GM10847 (cell line): ENCODE results near the gene AP3M1.

Experiments
- POLR2A ChIP-seq: IDR thresholded peaks from 2 replicates; pipeline ENCODE4 v1.6.1; 2011; ENCODE audit not compliant: insufficient read length; ENCODE audit errors: extremely low read depth

Gene AP3M1

DNA sequence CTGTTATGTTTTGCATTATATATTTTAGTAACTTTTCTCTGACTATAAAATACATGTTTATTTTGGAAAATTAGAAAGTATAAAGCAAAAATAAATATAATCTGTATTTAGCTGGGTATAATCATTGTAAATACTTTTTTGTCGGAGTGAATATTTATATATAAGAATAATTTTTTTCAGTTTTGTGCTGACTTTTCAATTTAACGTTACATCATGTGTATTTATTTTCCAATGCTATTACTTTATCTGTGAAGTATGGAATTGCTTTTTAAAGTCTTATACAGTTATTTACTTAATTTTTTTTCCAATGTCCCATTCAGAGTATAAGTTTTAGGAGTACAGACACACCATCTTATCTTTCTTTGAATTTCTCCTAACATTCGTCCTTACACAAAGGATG, 15.2 kb downstream of the AP3M1 start:
- no peak for TF ChIP-seq POLR2A

DNA sequence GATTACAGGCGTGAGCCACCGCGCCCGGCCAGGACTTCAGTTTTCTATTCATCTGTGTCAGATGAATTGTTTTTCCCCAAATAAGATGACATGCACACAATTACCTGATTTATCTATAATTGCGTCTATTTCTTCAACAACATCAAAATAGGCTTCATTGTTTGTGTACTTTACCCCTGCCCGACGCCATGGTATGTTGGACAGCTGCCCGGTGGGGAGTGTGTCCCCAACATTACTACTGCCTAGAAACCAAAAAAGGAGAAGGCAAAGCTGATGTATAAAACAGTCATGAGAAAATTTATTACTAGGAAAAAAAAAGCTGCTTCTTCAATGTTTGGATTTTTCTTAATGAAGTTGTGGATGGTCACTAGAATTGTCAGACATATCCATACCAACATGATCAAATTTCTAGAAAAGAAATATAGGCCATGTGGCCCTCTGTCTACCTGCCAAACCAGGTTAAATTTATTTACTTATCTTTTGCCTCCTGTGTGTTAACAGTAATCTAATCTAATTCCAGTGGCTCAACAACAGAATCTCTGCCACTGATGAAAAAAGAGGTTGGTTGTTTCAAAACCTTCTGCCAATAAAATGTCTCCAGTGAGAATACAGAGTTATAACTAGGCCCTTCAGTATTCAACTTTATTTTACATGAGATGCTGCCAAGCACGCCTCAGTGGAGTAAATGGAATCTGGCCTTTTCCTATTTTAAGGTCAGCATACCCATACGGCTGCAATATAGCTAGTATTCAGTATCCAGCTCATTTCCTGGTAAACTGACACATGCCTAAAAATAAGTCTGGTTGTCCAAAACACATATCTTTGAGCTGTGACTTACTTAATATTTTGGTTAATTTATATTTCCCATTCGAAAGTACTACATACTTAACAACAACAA, 16.5 kb downstream of the AP3M1 start:
- TF ChIP-seq POLR2A, result no peak

DNA sequence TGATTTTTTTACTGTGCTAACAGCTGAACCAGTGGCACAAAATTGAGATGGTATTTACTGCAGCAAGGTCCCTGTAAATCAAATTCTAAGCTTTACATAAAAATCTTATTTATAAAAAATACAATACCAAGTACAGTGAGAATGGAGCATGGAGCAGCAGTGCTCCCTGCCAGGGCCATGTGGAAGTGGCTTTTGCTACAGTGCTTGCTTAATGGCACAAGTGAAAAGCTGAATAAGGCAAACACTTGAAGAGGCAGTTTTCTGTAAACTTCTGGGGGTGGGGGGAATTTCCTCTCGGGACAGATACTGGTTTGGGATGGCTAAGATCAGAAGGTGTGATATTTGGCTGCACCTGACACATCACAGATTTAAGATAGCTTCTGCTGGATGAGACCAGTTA, 27.5 kb downstream of the AP3M1 start:
- no peak for TF ChIP-seq POLR2A

DNA sequence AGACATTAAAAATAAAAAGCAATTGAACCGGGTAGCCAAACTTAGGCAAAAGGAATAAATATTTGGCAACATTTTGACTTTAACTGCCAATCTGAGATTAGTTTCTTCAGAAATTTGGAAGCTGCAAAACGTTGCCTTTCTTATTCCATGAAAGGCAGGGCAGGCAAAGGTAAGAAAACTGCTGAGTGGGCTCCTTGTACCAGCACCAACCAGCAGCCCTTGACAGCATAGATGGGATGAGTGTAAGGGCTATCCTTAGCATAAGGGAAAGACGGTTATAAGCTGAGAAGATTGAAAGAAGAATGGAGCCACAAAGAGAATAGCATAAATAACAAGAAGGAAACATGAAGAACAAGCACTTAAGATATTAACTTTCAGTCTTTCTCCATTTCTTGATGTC, 28.6 kb downstream of the AP3M1 start:
- no peak for TF ChIP-seq POLR2A

DNA sequence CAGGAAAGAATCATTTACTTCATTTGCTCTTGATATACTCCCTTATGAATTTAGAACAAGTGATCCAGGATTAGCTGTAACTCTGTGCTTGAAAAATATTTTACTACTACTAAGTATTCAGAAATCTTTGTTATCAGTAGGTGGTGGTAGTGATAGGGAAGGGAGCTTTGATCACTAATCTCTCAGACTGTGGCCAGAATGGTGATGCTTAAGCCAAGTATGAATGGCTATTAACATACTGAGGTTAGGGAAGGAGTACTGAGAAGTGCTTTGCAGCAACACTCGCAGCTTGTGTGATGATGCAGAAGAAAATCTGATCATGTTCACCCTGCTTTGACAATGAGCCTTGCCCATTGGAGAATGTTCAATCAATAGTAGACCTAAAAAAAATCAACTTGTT, 29.3 kb downstream of the AP3M1 start:
- no peak for TF ChIP-seq POLR2A

DNA sequence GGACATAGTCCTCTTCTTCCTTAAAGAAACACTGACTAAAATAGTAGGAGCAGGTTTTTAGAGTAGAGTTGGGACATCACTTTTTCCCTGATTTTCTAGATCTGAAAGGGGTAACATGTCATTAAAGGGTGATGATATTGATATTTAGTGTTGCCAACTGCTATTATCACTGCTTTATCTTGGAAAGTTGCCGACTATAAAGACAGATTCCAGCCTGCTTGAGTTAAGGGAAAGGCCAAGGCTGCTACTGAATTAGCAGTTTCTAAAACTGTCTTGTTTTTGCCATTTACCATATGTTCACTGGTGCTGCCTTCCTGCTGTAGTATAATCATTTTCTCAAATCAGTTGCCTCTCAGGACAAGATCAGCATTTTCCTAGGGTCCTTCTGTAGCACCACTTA, 29.7 kb downstream of the AP3M1 start:
- no peak for TF ChIP-seq POLR2A

DNA sequence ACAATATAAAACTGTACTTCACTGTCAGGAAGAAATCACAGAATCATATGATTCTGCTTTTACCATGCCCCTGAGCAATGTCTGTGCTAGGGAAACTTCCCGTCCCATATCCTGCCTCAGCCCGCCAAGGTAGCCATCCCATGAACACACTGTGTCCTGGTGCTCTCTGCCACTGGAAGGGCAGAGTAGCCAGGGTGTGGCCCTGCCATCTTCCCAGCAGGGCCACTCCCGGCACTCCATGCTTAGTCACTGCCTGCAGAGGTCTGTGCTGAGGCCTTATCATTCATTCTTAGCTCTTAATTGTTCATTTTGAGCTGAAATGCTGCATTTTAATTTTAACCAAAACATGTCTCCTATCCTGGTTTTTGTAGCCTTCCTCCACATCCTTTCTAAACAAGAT, 31.8 kb downstream of the AP3M1 start:
- TF ChIP-seq POLR2A, result no peak

DNA sequence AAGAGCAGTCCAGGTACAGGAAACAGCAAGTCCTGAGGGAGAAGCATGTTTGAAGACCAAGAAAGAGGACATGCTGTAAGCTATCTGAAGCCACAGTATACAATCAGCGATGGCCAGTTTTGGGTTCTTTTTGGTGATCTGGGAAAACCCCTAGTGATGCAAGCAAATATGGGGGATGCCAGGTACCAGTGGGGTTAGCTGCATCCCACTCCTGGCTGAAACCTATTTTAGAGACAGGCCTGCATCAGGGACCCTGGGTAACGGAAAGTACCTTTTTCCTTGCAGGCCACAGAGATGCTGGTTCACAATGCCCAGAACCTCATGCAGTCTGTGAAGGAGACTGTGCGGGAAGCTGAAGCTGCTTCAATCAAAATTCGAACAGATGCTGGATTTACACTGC, 32.9 kb downstream of the AP3M1 start:
- TF ChIP-seq POLR2A, result no peak

DNA sequence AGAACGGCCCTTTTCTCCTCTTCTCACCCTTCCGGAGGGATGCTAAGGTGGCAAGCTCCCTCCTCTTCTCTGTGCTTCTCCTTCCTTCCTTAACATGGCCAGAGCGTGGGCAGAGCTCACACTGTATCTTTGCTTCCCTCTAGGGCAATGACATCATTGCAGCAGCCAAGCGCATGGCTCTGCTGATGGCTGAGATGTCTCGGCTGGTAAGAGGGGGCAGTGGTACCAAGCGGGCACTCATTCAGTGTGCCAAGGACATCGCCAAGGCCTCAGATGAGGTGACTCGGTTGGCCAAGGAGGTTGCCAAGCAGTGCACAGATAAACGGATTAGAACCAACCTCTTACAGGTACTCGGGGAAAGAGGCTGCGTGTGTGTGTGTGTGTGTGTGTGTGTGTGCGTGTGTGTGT, 36.6 kb downstream of the AP3M1 start:
- no peak for TF ChIP-seq POLR2A

DNA sequence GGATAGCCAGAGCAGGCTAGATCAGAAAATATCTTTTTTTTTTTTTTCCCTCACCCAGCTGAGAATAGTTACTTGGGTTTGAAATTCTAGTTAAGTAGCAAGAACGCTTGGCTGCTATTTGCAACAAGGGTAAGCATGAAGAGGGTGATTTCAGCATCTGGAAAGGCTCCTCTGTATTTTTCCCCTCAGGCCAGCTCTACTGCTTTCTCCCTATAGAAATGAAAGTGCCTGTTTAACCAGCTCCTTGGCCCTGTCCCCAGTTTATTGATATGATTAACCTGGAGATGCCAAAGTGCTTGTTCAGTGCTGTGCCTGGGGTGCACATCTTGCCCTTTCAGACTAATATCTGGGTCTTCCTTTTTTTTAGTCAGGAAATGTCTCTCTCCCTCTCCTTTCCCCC, 37.1 kb downstream of the AP3M1 start:
- no peak for TF ChIP-seq POLR2A

DNA sequence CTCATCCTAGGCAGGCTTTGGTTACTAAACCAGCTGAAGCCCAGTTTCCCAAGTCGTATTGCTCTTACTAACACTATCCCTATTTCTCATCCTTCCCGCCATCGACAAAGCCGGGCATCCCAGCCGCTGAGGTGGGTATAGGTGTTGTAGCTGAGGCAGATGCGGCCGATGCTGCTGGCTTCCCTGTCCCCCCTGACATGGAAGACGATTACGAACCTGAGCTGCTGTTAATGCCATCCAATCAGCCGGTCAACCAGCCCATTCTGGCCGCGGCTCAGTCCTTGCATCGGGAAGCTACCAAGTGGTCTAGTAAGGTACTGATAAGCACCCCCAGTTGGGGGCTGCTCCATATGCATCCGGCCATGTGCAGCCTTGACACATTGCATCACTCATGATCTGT, 38.8 kb downstream of the AP3M1 start:
- TF ChIP-seq POLR2A, result no peak

DNA sequence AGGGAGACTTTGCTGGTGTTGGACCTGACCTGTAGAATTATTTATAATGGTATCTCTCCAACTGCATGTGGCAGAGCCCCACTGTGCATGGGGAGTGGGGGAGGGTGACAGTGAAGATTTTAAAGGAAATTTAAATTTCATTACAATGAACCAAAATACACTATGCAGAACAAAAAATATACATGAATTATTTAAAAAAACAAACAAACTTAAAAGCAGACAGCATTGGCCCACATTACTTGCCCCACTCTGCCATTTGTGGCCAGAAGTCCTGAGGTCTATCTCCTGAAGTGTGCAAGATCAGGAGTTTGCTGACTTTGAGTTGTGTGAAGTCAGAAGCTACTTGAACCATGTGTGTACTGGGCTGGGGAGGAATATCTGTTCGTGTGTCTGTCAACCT, 40.5 kb downstream of the AP3M1 start:
- no peak for TF ChIP-seq POLR2A

DNA sequence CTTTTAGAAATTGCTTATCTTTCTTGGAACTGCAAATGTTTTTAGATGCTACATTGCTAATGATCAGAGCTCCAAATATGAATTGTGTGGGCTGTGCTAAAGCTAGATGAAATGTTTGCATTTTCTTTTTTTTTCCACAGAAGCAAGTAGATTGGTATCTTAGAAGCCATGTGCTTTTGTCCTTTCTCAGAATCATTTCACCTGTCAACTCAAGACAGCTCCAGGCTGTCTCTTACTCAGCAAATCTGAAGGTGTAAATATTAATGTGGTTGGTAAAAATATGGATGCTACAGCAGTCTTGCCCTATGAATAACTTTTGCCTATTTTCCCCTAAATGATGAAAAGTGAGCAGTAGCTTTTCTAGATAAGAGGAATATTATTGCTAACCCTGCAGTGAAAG, 41.2 kb downstream of the AP3M1 start:
- no peak for TF ChIP-seq POLR2A

DNA sequence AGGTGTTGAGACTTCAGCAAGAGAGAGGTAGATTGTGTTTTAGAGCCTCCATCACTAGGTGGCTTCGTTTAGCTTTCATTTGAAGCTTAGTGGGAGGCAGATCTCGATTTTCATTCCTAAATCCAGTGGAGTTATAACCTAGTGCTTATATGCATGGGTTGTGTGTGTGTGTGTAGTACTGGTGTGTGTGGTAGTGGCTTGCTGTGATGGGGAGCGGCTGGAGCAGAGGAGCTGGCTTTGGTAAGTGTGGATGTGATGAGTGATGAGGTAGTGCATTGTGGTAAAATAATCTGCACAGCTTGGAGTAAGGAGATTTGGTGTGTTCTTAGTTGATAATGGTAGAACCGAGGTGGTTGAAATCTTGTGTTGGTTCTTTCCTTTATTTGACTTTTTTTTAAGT, 43.2 kb downstream of the AP3M1 start:
- no peak for TF ChIP-seq POLR2A

DNA sequence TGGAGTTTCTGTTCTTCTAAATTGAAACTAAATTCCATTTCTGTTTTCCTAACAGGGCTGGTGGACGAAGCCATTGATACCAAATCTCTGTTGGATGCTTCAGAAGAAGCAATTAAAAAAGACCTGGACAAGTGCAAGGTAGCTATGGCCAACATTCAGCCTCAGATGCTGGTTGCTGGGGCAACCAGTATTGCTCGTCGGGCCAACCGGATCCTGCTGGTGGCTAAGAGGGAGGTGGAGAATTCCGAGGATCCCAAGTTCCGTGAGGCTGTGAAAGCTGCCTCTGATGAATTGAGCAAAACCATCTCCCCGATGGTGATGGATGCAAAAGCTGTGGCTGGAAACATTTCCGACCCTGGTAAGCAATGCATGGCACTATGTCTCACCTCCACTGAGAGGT, 45.6 kb downstream of the AP3M1 start:
- no peak for TF ChIP-seq POLR2A

DNA sequence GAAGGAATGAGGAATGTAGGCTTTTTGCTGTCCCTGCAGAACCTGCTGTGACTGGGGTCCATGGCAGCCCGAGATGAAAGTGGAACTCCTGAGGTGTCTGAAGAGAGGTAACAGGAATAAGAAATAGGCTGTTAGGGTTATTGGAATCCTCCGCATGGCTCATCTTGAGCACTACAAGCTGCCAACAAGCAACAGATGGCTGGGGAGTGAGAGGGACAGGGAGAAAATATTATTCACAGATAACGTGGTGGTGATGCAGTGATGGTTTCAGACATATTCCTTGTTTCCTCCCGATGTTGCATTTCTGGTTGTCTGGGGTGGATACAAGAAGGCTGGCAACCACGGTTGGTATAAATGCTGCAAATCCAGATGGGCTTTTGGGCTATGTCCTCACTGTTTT, 46.1 kb downstream of the AP3M1 start:
- TF ChIP-seq POLR2A, result no peak
